GM12891 (cell line): Measurements from ENCODE around the gene KLHL2.

Experiments
- POLR2A ChIP-seq: IDR thresholded peaks from 2 replicates; pipeline ENCODE4 v1.6.1; 2011; ENCODE audit warnings: low read depth, low read length, control low read depth
- POLR2AphosphoS5 ChIP-seq: IDR thresholded peaks from 2 replicates; pipeline ENCODE4 v1.6.1; 2011; ENCODE audit warnings: low read depth, low read length, control low read depth
- POU2F2 ChIP-seq: IDR thresholded peaks from 2 replicates; pipeline ENCODE4 v1.6.1; 2011; ENCODE audit warnings: low read depth, mild to moderate bottlenecking, control low read depth, low read length, moderate library complexity
- SPI1 ChIP-seq: IDR thresholded peaks from 2 replicates; pipeline ENCODE4 v1.6.1; 2011; ENCODE audit warnings: low read depth, low read length, control low read depth
- TAF1 ChIP-seq: IDR thresholded peaks from 2 replicates; pipeline ENCODE4 v1.6.1; 2011; ENCODE audit warnings: low read depth, low read length, control low read depth

- no peak for TF ChIP-seq POLR2A
- no peak for TF ChIP-seq POLR2AphosphoS5
- no peak for TF ChIP-seq SPI1
- no peak for TF ChIP-seq TAF1
- no peak for TF ChIP-seq POU2F2
Measured at GRCh38 chr4:165203541-165204461, 3.6 kb upstream of the KLHL2 start.
